Mammary epithelial cell (primary cell): Measurements from ENCODE around the gene CASKIN1.

Experiments
- EZH2 ChIP-seq: IDR thresholded peaks from 2 replicates; pipeline ENCODE4 v1.6.1; 2012; ENCODE audit warnings: low read length, inconsistent platforms, borderline replicate concordance
- TF ChIP-seq, protein P1 (sequence below), 2 donors: IDR thresholded peaks in 1 of 2; conservative IDR thresholded peaks in 1 of 2; 2 replicates each; pipeline ENCODE4 v1.5.1; 2011 to 2012; ENCODE audit warnings: inconsistent platforms in 2 of 2, low read length in 2 of 2, mild to moderate bottlenecking in 2 of 2, control low read depth in 1 of 2, low read depth in 1 of 2; ENCODE audit not compliant: insufficient read depth in 1 of 2; ENCODE audit errors: extremely low read depth in 1 of 2

DNA sequence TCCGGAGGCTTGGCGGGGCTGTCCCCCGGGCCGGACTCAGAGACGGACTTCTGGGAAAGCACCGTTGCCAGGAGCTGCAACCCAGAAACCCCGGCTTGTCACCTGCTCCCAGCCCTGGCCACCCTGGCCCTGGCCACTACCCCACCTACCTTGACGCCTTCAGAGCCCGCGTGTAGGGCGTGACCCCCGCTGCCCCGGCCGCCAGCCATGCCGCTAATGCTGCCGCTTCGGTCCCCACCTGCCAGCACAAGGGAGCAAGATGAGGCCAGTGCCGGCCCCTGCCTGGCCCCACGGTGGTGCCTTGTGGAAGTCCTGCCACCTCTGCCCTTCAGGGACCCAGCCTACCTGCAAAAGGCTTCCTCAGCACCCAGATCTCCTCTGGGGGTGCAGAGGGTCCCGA is 11.4 kb downstream of the CASKIN1 start:
- TF ChIP-seq, protein P1, sequence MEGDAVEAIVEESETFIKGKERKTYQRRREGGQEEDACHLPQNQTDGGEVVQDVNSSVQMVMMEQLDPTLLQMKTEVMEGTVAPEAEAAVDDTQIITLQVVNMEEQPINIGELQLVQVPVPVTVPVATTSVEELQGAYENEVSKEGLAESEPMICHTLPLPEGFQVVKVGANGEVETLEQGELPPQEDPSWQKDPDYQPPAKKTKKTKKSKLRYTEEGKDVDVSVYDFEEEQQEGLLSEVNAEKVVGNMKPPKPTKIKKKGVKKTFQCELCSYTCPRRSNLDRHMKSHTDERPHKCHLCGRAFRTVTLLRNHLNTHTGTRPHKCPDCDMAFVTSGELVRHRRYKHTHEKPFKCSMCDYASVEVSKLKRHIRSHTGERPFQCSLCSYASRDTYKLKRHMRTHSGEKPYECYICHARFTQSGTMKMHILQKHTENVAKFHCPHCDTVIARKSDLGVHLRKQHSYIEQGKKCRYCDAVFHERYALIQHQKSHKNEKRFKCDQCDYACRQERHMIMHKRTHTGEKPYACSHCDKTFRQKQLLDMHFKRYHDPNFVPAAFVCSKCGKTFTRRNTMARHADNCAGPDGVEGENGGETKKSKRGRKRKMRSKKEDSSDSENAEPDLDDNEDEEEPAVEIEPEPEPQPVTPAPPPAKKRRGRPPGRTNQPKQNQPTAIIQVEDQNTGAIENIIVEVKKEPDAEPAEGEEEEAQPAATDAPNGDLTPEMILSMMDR (conservative IDR thresholded peaks at IDR 0.05 in 1 of 2, IDR thresholded peaks at IDR 0.05 in 1 of 2; ENCODE audit: extremely low read depth in 1 of 2, insufficient read depth in 1 of 2, low read depth in 1 of 2, low read length in 2 of 2) = no peak
- TF ChIP-seq EZH2 = no peak
